ENCODE measurements around the gene RUFY1. TPM values are rescaled to one million over a fixed set of nuclear protein-coding genes. Genes with fewer than 3 reads are reported as not detected.
A peak's percentile ranks its signal among the peaks of the same experiment; 100 is the strongest.

RUFY1 gene
- total and polyA plus RNA-seq, 2 of the 13 experiments (the other 11 are each of a cell fraction or from before 2014, with no cell fraction given), result 19.9 to 31.9 TPM

DNA sequence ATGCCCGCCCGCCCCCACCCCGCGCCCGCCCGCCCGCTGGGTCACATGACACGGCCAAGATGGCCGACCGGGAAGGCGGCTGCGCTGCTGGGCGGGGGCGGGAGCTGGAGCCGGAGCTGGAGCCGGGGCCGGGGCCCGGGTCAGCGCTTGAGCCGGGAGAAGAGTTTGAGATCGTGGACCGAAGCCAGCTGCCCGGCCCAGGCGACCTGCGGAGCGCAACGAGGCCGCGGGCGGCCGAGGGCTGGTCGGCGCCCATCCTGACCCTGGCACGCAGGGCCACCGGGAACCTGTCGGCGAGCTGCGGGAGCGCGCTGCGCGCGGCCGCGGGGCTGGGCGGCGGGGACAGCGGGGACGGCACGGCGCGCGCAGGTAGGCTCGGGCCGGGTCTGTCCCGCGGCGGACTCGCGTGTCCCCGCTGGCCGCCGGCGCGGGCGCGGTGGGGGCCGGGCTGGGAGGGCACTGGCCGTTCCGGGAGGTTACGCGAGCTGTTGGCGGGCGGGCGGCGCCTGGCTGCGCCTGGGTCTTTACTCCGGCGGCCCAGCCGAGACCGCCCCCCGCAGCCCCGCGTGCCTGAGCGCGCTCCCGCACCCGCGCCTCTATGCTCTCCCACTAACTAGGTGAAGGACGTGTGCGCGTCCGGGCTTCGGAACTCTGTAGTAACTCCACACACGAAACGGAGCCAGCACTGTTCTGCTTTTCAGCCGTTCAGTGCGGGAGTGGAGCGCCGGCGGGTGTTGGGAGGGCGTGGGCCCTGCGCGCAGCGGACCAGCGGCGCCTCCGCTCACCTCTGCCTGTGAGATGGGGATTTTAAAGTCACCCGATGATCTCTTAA lies at the start of gene RUFY1 (continued):
- TF ChIP-seq, protein P1, sequence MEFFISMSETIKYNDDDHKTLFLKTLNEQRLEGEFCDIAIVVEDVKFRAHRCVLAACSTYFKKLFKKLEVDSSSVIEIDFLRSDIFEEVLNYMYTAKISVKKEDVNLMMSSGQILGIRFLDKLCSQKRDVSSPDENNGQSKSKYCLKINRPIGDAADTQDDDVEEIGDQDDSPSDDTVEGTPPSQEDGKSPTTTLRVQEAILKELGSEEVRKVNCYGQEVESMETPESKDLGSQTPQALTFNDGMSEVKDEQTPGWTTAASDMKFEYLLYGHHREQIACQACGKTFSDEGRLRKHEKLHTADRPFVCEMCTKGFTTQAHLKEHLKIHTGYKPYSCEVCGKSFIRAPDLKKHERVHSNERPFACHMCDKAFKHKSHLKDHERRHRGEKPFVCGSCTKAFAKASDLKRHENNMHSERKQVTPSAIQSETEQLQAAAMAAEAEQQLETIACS (CRISPR knock-in tag; IDR thresholded peaks at IDR 0.05), result peak; percentile 96
- TF ChIP-seq SIN3B (IDR thresholded peaks at IDR 0.05; ENCODE audit: low read length) (peak; percentile 49; the same call in 1 of the 2 replicates), ZSCAN9 (CRISPR knock-in tag; IDR thresholded peaks at IDR 0.05; ENCODE audit: borderline replicate concordance) (no peak), MEF2D (CRISPR knock-in tag; IDR thresholded peaks at IDR 0.05) (no peak), ASH2L (IDR thresholded peaks at IDR 0.05; ENCODE audit: insufficient read length, low read depth, low read length) (peak; percentile 61), BORCS8-MEF2B (CRISPR knock-in tag; IDR thresholded peaks at IDR 0.05) (no peak), ZNF251 (CRISPR knock-in tag; IDR thresholded peaks at IDR 0.05) (no peak), ZNF709 (CRISPR knock-in tag; IDR thresholded peaks at IDR 0.05) (peak; percentile 45; the same call in 1 of the 2 replicates), ZNF138 (CRISPR knock-in tag; IDR thresholded peaks at IDR 0.05; ENCODE audit: low read depth) (no peak), KMT2A (CRISPR knock-in tag; IDR thresholded peaks at IDR 0.05) (peak; percentile 40; the same call in 1 of the 2 replicates), KDM5A (IDR thresholded peaks at IDR 0.05; ENCODE audit: borderline replicate concordance, low read length) (peak; percentile 56; the same call in 1 of the 2 replicates)
- TF ChIP-seq, protein P2, sequence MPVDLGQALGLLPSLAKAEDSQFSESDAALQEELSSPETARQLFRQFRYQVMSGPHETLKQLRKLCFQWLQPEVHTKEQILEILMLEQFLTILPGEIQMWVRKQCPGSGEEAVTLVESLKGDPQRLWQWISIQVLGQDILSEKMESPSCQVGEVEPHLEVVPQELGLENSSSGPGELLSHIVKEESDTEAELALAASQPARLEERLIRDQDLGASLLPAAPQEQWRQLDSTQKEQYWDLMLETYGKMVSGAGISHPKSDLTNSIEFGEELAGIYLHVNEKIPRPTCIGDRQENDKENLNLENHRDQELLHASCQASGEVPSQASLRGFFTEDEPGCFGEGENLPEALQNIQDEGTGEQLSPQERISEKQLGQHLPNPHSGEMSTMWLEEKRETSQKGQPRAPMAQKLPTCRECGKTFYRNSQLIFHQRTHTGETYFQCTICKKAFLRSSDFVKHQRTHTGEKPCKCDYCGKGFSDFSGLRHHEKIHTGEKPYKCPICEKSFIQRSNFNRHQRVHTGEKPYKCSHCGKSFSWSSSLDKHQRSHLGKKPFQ (CRISPR knock-in tag; IDR thresholded peaks at IDR 0.05; ENCODE audit: insufficient replicate concordance), result no peak
- TF ChIP-seq, protein P3, sequence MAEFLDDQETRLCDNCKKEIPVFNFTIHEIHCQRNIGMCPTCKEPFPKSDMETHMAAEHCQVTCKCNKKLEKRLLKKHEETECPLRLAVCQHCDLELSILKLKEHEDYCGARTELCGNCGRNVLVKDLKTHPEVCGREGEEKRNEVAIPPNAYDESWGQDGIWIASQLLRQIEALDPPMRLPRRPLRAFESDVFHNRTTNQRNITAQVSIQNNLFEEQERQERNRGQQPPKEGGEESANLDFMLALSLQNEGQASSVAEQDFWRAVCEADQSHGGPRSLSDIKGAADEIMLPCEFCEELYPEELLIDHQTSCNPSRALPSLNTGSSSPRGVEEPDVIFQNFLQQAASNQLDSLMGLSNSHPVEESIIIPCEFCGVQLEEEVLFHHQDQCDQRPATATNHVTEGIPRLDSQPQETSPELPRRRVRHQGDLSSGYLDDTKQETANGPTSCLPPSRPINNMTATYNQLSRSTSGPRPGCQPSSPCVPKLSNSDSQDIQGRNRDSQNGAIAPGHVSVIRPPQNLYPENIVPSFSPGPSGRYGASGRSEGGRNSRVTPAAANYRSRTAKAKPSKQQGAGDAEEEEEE (CRISPR knock-in tag; IDR thresholded peaks at IDR 0.05; ENCODE audit: borderline replicate concordance), result 0 out of 2 replicates have a peak, but pooled peaks have one; percentile 32
- TF ChIP-seq, protein P4, sequence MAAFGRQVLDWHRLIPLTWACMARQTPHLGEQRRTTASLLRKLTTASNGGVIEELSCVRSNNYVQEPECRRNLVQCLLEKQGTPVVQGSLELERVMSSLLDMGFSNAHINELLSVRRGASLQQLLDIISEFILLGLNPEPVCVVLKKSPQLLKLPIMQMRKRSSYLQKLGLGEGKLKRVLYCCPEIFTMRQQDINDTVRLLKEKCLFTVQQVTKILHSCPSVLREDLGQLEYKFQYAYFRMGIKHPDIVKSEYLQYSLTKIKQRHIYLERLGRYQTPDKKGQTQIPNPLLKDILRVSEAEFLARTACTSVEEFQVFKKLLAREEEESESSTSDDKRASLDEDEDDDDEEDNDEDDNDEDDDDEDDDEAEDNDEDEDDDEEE (CRISPR knock-in tag; IDR thresholded peaks at IDR 0.05), result no peak
- TF ChIP-seq, protein P5, sequence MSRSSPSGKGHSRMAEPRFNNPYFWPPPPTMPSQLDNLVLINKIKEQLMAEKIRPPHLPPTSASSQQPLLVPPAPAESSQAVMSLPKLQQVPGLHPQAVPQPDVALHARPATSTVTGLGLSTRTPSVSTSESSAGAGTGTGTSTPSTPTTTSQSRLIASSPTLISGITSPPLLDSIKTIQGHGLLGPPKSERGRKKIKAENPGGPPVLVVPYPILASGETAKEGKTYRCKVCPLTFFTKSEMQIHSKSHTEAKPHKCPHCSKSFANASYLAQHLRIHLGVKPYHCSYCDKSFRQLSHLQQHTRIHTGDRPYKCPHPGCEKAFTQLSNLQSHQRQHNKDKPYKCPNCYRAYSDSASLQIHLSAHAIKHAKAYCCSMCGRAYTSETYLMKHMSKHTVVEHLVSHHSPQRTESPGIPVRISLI (CRISPR knock-in tag; IDR thresholded peaks at IDR 0.05; ENCODE audit: borderline replicate concordance), result no peak
- TF ChIP-seq, protein P6, sequence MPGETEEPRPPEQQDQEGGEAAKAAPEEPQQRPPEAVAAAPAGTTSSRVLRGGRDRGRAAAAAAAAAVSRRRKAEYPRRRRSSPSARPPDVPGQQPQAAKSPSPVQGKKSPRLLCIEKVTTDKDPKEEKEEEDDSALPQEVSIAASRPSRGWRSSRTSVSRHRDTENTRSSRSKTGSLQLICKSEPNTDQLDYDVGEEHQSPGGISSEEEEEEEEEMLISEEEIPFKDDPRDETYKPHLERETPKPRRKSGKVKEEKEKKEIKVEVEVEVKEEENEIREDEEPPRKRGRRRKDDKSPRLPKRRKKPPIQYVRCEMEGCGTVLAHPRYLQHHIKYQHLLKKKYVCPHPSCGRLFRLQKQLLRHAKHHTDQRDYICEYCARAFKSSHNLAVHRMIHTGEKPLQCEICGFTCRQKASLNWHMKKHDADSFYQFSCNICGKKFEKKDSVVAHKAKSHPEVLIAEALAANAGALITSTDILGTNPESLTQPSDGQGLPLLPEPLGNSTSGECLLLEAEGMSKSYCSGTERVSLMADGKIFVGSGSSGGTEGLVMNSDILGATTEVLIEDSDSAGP (CRISPR knock-in tag; IDR thresholded peaks at IDR 0.05; ENCODE audit: borderline replicate concordance), result peak; percentile 15; the same call in 1 of the 2 replicates
- TF ChIP-seq, protein P7, sequence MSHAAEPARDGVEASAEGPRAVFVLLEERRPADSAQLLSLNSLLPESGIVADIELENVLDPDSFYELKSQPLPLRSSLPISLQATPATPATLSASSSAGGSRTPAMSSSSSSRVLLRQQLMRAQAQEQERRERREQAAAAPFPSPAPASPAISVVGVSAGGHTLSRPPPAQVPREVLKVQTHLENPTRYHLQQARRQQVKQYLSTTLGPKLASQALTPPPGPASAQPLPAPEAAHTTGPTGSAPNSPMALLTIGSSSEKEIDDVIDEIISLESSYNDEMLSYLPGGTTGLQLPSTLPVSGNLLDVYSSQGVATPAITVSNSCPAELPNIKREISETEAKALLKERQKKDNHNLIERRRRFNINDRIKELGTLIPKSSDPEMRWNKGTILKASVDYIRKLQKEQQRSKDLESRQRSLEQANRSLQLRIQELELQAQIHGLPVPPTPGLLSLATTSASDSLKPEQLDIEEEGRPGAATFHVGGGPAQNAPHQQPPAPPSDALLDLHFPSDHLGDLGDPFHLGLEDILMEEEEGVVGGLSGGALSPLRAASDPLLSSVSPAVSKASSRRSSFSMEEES (CRISPR knock-in tag; IDR thresholded peaks at IDR 0.05), result 0 out of 2 replicates have a peak, but pooled peaks have one; percentile 34
